Cardiac fibroblast (primary cell): ENCODE measurements around the gene DPF1.

Experiments used
- DNase-seq, 2 donors: peaks; one replicate each; pipeline versions ENCODE4 v3.0.0 to v3.0.0-alpha.2; 2010; ENCODE audit warnings: low read depth in 2 of 2
- H3K4me3 ChIP-seq, 2 donors: replicated peaks in 1 of 2; 1 replicate in 1 of 2; 2 replicates in 1 of 2; pipeline ENCODE4 v1.5.1; 2011; ENCODE audit warnings: low read depth in 2 of 2, low read length in 2 of 2, mild to moderate bottlenecking in 2 of 2, moderate library complexity in 1 of 2
- TF ChIP-seq, protein P1 (sequence below): IDR thresholded peaks from one replicate; pipeline ENCODE4 v1.5.1; 2011; ENCODE audit warnings: low read depth, mild to moderate bottlenecking, low read length, inconsistent platforms

Gene DPF1

GRCh38 chr19:38168637-38169036, 55.4 kb downstream of the DPF1 start:
- TF ChIP-seq, protein P1, sequence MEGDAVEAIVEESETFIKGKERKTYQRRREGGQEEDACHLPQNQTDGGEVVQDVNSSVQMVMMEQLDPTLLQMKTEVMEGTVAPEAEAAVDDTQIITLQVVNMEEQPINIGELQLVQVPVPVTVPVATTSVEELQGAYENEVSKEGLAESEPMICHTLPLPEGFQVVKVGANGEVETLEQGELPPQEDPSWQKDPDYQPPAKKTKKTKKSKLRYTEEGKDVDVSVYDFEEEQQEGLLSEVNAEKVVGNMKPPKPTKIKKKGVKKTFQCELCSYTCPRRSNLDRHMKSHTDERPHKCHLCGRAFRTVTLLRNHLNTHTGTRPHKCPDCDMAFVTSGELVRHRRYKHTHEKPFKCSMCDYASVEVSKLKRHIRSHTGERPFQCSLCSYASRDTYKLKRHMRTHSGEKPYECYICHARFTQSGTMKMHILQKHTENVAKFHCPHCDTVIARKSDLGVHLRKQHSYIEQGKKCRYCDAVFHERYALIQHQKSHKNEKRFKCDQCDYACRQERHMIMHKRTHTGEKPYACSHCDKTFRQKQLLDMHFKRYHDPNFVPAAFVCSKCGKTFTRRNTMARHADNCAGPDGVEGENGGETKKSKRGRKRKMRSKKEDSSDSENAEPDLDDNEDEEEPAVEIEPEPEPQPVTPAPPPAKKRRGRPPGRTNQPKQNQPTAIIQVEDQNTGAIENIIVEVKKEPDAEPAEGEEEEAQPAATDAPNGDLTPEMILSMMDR: no peak
- H3K4me3 ChIP-seq: no peak overlapping the region
- DNase-seq: no peak

GRCh38 chr19:38165335-38165734, 58.7 kb downstream of the DPF1 start:
- TF ChIP-seq, protein P1: no peak
- H3K4me3 ChIP-seq: no peak overlapping the region

DNA sequence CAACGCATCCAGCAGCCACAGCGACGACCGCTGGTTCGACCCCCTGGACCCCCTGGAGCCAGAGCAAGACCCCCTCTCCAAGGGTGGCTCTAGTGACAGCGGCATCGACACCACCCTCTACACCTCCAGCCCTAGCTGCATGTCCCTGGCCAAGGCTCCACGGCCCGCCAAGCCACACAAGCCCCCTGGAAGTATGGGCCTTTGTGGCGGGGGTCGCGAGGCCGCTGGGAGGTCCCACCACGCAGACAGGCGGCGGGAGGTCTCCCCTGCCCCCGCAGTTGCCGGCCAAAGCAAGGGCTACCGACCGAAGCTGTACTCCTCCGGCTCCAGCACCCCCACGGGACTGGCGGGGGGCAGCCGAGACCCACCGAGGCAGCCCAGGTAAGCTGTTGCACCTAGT, 59.5 kb downstream of the DPF1 start:
- DNase-seq: no peak
- no peak overlapping the region for H3K4me3 ChIP-seq
- TF ChIP-seq, protein P1: no peak

More at GRCh38 chr19:38165335-38165734, 58.7 kb downstream of the DPF1 start:
- no peak for DNase-seq

GRCh38 chr19:38163419-38164290, 60.4 kb downstream of the DPF1 start:
- TF ChIP-seq, protein P1: no peak
- DNase-seq: no peak
- H3K4me3 ChIP-seq: no peak overlapping the region

DNA sequence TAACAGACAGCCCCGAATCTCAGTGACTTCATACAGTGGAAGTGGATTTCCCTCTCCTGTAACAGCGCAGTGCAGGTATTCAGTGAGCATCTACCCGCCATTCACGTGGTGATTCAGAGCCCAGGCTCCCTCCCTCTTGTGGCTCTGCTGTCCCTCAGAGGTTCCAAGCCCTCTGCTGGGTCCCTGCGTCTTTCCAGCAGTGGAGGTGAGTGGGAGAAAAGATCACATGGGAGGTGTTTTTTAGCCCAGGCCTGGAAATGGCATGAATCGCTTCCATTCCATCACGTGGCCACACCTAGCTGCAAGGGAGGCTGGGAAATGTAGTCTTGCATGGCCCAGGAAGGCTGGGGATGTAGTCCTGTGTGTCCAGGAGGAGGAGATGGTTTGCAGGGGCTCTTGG, 61.4 kb downstream of the DPF1 start:
- DNase-seq: no peak
- H3K4me3 ChIP-seq: no peak overlapping the region
- TF ChIP-seq, protein P1: no peak

DNA sequence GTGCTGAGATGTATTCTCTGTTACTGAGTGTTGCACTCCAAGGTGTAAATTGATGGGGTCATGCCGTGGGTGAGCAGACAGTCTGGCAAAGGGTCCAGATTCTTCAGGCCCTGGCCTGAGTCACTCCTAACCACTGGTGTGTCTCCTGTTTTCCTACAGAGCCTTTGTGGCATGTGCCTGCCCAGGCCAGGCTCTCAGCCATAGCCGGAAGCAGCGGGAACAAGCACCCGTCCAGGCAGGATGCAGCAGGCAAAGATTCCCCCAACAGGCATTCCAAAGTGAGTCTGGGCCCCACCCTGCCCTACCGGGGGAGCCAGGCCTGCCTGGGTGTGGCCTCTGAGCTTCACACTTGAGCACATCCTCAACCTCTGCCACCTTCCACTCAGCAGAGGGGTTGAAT, 61.9 kb downstream of the DPF1 start:
- DNase-seq: no peak
- TF ChIP-seq, protein P1: no peak
- no peak overlapping the region for H3K4me3 ChIP-seq
